Measurements from ENCODE around the gene SPECC1L.

SPECC1L gene

DNA sequence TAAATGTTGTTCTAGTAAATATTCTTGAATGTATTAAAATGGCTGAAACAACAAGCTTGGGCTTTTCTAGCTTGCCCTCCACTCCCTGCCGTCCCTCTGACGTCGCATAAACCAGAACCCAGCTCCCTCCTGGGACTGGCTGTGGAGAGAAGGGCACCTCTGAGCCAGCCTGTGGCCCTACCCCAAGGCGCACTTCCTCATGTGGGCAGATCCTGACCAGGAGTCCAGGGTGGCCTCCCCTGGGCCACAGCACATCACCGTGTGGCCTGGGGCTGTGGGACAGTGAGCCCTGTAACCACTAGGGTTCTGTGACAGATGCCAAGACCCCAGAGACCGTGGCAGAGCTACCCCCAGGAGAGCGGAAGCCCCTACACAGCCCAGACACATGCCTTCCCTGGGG is 146.6 kb downstream of the SPECC1L start:
- no peak for DNase-seq

DNA sequence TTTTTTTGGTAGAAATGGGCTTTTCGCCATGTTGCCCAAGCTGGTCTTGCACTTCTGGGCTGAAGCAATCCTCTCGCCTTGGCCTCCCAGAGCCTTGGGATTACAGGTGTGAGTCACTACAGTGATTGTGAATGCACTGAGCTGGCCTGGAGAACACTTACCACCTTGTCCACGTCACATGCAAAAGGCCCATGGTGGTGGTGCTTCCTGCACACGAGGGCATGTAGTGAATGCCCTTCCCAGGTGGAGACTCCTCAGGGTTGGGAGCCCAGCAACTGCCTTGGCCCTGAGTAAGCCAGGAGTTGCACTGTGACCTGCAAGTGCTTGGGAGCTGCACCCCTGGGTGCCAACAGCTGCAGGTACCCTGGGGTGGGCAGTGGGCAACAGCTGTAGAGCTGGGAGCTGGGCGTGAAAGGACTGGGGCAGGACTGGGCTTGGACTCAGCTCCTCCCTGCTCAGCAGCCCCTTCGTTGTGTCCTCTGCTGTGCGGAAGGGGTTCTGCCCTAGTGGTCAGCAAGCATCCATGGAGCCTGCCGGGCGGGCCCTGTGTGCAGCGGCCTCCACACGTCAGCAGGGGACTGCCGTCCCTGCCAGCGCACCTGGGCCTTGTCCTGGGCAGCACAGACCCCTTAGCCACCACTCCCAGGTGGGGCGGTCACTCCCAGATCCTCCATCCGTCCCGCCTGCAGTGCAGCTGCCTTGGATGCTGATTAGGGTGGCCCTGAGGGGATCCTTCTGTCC is 147.4 kb downstream of the SPECC1L start:
- no peak for DNase-seq

DNA sequence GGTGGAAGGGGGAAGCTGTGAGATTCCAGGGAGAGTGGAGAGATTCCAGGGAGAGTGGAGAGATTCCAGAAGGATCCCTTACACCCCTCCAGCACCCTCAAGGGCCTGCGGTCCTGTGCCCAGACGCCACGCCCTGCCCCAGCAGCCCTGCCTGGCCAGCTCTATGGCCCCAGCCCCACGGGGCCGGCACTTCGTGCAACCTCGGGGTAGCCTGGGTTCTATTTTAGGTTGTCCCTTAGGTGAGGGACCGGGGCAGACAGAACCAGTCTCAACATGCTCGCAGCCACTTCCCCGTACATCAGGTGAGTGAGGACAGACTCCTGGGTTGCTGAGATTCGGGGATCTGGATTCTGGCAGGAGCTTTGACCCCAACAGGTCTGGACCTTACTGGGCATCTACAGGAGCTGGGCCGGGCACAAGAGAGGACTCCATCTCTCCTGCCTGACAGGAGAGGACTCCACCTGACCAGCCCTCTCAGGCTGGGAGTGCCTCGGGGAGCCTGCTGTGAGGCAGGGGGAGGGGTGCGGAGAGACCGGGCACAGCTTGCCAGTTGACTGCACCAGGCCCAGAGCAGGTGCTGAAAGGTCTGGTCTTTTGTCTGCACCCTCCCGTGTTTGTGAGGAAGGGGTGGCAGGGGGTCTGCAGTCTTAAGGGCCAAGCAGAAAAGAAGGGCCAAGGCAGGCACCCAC is 148.3 kb downstream of the SPECC1L start:
- no peak for DNase-seq

- no peak for DNase-seq
Measured at GRCh38 chr22:24419475-24419850, 148.8 kb downstream of the SPECC1L start.

DNA sequence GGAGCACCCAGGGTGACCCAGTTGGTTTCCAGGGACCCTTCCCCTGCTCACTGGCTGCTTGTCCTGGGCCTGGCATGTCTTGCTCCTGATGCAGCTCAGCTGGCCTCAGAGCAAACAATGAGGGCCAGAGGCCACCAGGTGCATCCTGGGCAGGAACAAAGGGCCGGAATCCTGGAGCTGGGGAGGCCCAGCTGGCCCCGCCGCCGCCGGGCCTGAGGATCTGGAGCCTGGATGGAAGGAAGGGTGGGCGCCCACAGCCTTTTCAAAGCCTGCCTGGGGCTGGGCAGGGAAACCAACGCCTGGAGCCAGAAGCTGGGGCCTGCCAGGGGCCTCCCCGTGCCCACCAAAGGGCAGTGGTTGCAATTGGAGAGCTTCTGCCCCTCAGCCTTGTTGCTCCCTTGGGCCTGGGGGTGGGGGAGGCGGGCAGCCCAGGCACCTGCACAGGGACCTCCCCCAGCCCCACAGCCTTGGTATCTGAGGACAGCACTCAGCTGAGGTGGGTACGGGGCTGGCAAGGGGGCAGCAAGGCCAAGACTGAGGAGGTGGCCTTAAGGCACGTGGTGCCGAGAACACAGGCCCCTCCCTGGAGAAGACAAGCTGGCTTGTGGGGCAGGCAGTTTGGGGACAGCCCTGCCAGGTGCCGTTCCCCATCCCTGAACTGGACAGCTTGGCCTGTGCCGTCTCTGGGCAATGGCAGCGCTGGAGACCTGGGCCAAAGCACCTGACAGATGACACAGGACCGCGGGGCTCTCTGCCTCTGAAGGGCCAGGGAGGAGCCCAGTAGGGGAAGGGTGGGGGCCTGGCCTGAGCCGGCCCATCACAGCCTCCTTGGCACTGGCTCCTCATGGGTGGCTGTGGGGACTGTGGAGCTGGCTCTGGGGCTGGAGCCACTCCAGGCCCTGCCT is 149.7 kb downstream of the SPECC1L start:
- no peak for DNase-seq

GRCh38 chr22:24420977-24421343 is 150.3 kb downstream of the SPECC1L start:
- DNase-seq = no peak

- peak; percentile 27 for DNase-seq
Measured at GRCh38 chr22:24421428-24421931, 150.8 kb downstream of the SPECC1L start.

- no peak for DNase-seq
Measured at GRCh38 chr22:24422102-24422665, 151.6 kb downstream of the SPECC1L start.

DNA sequence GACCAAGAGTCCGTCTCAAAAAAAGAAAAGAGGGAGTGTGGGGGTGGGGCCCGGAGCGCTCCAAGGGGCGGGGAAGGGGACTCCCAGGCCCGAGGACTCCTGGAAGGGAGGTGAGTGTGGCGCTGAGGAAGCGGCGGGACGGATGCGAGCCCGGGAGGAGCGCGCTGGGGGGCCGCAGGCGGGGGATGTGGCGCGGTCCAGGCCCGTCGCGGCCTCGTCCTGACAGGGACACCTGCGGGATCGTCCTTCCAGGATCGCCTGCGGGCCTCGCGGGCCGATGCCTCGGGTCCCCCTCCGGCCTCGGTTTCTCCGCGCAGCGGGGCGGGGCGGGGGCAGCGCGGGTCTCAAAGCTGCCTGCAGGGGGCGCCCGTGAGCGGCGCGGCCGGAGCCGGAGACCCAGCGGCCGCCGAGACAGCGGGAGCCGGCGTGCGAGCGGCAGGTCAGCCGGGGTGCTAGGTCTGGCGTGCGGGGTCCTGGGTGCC is 152.9 kb downstream of the SPECC1L start:
- no peak for DNase-seq

GRCh38 chr22:24424001-24424900 is 153.6 kb downstream of the SPECC1L start:
- DNase-seq = no peak

- no peak for DNase-seq
Measured at GRCh38 chr22:24424901-24425775, 154.5 kb downstream of the SPECC1L start.

DNA sequence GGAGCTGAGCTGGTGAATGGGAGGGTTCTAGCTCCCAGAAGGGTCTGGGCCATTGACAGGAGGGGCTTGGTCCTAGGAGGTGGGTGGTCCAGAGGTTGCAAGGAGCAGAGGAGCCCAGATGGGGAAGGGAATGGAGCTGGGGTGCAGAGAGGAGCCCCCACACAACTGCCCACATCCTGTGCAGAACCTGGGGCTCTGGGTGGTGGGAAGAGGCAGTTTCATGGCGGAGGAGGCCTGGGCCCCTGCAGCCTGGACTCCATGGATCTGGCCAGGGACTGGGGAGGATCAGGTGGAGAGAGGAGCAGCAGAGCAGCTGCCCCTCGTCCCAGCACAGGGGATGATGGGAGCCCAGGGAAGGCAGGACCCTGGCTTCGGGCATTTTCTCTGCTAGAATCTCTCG is 155.8 kb downstream of the SPECC1L start:
- DNase-seq = no peak

GRCh38 chr22:24426851-24427499 is 156.3 kb downstream of the SPECC1L start:
- no peak for DNase-seq

GRCh38 chr22:24427500-24428164 is 157.0 kb downstream of the SPECC1L start, which contains the start of gene ADORA2A:
TSS of gene ADORA2A (plus strand) at chr22:24427599. CDS start at chr22:24433405, 5,806 bp downstream.
- peak; percentile 79 for DNase-seq

DNA sequence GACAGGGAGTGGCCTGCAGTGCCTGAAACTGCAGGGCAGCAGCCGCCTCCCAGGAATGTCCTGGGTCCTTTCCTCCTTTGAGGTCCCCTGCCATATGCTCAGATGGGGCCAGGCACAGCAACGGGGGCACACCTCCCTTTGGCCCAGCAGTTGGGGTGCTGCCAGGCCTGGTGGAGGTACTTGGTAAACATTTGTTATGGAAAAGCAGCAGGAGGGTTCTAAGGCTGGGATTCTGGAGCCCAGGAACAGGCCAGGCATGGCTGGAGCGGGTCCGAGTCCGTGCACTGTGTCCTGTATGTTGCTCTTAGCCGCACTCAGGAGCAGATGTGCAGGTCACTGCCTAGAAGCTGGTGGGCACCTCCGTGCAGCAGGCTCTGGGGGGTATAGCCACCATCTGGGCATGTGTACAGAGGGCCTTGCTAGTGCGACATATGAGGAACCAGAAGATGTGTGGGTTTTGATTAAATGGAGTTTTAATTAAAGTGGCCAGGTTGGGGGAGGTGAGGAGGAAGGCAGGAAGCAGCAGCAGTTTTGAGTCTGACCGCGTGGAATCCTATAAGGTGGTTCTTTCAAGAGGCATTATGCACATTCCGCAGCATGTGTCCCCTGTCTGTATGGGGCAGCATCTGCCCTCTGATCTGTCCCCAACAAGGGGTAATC is 158.2 kb downstream of the SPECC1L start:
- DNase-seq = no peak

DNA sequence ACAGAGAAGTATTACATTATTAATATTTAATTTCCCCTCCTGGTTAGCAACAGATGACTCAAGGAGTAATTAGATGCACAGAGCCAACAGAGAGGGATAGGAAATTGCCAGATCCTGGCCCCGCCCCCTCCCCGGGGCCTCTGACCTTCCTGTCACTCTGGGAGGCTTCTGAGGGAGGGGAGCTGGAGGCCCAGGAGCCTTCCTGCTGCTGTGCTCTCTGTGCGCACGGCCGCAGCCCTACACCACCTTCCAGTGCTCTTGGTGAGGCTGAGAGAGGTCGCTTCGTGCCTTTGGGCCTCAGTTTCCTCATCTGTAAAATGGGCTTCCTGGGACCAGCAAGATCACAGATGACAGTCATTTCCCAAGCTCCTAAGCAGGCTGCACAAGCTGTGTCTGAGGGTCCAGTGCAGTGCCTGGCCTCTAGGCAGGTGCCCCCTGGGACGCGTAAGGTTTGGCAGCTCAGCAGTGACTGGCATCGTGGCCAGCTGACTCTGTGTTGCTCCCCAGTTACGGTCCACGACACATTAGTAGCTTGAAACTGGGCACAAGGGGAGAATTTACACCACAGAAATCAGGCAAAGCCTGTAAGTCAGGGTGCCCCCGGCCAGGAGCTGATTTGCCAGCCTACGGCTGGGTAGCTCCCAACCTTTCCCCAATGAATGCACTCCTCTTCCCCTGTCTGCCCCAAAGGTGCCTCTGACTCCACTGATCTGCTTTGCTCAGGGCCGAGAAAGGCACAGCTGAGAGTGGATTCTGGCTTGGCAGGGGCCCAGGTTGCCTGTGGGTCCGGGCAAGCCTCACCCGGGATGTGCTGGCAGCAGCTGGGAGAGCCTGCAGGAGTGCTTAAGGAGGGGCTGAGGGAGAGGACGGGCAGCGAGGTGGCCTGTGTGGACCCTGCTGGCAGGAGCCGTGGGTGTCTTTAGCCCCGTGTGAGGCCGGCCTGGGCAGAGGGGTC is 159.1 kb downstream of the SPECC1L start:
- DNase-seq = peak; percentile 59

- DNase-seq = no peak
Measured at GRCh38 chr22:24430431-24431308, 160.0 kb downstream of the SPECC1L start.

All from CD4-positive, alpha-beta T cell treated with Interleukin-4 for 4 hours (primary cell).